ENCODE data around the gene ALG10.
"Not testable (repeated sequence)": the region's sequence is repeated elsewhere in the genome, so short reads cannot be mapped to it uniquely, and the experiment has no call there.

ALG10 gene, protein sequence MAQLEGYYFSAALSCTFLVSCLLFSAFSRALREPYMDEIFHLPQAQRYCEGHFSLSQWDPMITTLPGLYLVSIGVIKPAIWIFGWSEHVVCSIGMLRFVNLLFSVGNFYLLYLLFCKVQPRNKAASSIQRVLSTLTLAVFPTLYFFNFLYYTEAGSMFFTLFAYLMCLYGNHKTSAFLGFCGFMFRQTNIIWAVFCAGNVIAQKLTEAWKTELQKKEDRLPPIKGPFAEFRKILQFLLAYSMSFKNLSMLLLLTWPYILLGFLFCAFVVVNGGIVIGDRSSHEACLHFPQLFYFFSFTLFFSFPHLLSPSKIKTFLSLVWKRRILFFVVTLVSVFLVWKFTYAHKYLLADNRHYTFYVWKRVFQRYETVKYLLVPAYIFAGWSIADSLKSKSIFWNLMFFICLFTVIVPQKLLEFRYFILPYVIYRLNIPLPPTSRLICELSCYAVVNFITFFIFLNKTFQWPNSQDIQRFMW

DNA sequence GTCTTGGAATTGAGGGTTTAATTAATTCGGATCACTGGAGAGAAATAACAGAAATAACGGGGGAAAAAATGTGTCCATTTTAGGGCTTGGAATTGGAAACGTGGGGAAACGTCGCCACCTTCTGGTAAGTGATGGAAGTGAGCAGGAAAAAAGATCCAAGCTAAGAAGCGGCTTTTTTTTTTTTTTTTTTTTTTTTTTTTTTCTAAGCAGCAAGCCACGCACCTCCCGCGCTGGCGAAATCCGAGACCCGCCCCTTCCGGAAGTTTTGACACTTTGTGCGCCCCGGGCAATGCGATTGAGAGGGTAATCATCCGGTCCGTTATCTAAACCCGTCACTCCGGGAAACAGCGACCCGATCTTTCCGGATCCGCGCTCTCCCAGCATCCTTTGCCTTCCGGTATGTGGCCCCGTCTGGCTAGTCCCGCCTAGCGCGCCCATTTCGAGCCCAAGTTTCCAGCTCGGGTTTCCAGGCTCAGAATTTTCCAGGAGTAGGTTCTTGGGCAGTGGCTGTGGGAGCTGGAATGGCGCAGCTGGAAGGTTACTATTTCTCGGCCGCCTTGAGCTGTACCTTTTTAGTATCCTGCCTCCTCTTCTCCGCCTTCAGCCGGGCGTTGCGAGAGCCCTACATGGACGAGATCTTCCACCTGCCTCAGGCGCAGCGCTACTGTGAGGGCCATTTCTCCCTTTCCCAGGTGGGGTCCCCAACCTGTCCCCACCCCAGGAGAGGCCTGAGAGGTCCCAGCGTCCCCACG is at the start of gene ALG10:
ALG10 (plus strand) TSS at position 418 of the 752 bp plus-strand sequence; CDS start at position 522, 104 bp downstream.
- DNase-seq (ENCODE audit: insufficient read length, low spot score), result peak; percentile 36
- peak; percentile 91 for FAIRE-seq

DNA sequence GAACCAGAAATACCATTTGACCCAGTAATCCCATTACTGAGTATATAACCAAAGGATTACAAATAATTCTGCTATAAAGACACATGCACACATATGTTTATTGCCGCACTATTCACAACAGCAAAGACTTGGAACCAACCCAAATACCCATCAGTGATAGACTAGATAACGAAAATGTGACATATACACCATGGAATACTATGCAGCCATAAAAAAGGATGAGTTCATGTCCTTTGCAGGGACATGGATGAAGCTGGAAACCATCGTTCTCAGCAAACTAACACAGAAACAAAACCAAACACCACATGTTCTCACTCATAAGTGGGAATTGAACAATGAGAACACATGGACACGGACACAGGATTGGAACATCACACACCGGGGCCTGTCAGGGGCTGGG is 49.4 kb upstream of the ALG10 start:
- FAIRE-seq; DNase-seq (ENCODE audit: insufficient read length, low spot score): not testable (repeated sequence)

DNA sequence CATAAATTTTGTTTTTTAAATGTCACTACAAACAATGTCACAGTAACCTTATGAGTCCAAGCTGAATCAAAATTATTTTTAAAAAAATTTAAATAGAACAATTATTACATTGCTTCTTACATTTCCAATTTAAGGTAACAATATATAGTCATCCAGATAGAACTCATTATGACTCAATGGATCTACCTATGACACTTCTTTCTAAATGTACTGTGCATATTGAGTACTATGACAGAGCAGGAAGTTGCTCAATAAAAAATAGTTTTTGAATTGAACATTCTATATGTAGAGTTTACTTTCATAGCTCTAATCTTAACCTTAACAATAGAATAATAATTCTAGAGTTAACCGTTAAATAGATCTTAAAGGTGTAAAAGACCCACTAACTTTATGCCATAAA is 44.4 kb upstream of the ALG10 start:
- DNase-seq (ENCODE audit: insufficient read length, low spot score) (no peak), FAIRE-seq (no peak)

DNA sequence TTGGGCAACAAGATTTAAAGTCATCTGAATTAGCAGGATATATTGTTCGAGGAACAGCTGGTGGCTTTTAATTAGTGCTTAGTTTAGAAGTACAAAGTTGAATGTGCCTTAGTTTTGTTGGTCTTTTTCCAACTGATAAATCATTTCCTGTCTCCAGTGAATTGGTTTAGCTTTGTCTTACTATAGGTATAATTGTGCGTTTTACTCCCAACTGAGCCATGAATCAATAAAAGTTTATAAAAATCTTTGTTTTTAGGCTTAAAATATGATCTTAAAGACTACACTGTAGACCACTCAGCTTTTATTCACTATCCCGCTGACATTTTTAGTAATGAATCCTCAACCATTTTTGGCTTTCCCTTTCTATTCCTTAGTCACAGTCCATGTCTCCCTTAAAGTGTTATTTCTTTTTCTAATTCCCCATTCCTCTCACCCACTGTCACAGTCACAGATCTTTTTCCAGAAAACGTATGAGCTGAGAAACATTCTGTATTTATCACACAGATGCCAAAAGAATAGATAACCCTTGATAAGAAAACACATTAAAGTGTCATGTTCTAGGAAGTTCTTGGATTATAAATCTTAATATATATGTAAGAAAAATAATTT is 34.0 kb upstream of the ALG10 start:
- no peak for FAIRE-seq
- DNase-seq (ENCODE audit: insufficient read length, low spot score), result no peak

DNA sequence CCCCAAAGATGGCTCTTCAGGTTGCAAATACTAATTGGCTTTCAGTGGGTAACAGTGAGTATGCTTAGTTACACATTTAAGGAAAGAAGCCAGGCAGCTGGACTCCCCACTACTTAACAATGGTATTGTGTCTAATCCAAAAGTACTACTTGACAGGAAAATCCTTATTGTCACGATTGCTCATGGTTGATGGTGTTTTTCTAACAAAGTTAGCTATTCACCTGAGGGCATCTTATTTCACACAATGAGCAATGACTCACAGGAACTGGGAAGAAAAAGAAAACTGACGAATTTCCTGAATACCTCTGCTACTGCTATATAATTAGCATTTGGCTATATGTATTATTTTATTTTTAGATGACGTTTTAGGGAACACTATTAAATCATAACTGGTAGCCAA is 33.4 kb upstream of the ALG10 start:
- FAIRE-seq (no peak), DNase-seq (ENCODE audit: insufficient read length, low spot score) (no peak)

DNA sequence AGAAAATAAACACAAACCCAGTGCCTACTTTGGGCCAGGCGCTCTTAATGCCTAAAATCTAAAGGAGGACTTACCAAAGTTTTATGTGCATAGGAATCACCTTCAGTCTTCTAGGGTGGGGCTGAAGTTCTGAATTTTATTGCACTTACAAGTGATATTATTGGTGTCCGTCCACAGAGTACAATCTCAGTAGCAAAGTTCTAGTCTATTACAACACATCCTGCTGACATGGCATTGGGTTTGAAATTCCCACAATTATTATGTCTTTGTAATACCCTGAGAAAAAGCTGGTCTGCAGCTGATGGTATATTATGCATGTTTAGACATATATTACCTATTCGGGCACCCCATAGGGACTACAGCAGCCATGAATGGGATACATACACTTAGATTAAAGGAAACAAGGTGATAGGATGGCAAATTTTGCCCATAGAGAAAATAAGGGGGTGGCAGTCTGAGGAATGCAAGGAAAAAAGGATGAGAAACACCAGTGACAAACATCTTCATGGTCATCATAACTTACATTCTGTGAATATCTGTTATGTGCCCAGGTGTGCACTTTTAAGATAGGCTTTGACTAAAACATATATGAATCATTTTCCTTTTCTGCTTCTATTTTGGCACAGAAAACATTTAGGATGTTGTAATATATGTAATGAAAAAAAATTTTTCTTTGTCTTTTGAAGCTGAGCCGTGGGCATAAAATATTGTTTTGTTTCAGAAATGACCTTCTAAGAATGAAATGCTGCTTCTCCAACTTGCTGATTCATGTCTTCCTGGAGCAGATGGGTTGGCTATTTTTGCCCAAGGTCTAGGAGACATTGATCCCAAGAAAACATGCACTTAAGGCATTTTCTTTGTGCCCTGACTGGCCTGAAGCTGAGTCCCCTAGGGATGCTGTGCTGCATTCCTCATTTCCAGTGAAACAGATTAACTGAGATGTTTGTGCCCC is 27.2 kb upstream of the ALG10 start:
- FAIRE-seq (no peak), DNase-seq (ENCODE audit: insufficient read length, low spot score) (no peak)

DNA sequence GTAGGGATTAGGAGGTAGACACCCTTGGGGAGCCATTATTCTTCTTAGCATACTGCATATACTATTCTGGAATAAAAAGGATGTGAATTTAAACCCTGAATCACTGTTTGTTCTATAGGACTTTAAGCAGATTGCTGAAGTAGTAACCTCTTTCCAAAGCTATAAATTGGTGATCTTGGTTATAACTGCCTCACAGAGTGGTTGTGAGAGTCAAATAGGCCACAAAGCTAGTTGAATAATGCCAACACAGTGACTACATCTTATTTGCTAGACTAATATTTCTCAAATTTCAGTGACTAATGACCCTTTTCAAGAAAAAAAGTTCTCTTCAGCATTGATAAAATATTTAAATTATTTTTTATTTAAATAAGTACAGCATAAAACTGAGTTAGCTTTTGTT is 13.5 kb upstream of the ALG10 start:
- not testable (repeated sequence) for DNase-seq (ENCODE audit: insufficient read length, low spot score); FAIRE-seq

DNA sequence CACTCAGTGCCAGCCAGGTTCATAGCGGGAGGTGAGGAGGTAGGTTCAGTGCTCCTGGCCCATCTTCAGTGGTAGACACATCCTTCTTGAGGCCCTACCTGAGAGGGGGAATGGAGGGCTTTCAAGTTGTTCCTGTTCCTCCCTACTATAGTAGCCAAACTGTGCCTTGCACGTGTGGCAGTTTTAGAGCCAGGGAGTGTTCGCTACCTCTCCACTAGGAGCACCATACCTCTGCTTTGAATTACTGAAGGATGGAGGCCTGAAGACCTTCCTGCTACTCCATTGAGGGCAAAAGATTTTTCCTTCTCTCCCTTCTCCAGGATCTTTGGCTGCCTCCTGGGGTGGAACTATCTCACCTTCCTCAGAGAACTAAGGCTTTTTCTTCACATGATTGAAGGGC is 5.9 kb upstream of the ALG10 start:
- DNase-seq (ENCODE audit: insufficient read length, low spot score) (no peak), FAIRE-seq (no peak)

DNA sequence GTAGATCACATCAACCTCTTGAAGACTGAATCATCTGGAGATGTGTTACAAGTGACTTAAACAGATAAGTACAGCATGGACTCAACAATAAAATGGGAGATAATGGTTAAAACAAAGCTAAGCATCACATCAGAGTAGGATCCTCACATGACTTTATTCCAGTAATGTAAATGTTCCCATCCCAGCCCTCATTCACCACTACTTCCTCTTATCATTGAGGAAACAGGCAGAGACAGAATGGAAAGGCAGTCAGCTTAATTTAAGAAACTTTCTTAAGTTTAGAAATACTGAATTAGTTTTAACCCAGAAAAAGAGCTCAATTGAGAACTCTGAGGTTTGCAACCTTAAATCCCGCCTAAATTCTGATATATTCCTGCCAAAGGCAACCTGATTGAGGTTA is 1.2 kb upstream of the ALG10 start:
- DNase-seq (ENCODE audit: insufficient read length, low spot score) (no peak), FAIRE-seq (no peak)

DNA sequence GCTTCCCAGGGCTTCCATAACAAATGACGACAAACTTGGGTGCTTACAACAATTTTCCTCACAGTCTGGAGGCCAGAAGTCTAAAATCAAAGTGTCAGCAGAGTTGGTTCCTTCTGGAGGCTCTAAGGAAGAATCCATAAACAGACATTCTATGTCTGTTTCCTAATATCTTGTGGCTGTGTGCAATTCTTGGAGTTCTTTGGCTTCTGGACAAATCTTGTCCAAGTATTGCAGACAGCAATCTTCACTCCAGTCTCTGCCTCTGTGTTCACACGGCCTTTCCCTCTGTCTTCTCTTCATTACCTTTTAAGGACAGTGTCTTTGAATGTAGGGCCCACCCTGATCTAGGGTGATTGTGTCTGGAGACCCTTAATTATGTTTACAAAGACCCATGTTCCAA is 5.4 kb downstream of the ALG10 start:
- not testable (repeated sequence) for DNase-seq (ENCODE audit: insufficient read length, low spot score); FAIRE-seq

DNA sequence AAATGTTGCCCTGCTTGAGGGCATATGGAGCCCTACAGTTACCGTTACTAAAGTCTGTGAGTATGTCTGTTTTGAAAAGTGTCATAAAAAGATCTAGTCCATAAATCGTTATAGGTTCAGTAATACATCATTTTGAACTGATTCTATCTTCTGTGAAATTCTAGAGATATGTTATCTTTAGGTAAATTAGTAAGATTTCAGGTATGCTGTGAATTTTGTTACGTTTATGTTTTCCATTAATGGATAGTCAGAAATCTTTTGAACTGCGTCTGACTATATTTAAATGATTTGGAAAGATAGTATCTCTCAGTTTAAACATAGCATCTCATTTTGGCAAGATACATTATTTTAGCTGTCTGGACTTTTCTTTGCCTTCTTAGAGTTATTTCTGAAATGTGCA is 8.3 kb downstream of the ALG10 start:
- FAIRE-seq, result no peak
- no peak for DNase-seq (ENCODE audit: insufficient read length, low spot score)

DNA sequence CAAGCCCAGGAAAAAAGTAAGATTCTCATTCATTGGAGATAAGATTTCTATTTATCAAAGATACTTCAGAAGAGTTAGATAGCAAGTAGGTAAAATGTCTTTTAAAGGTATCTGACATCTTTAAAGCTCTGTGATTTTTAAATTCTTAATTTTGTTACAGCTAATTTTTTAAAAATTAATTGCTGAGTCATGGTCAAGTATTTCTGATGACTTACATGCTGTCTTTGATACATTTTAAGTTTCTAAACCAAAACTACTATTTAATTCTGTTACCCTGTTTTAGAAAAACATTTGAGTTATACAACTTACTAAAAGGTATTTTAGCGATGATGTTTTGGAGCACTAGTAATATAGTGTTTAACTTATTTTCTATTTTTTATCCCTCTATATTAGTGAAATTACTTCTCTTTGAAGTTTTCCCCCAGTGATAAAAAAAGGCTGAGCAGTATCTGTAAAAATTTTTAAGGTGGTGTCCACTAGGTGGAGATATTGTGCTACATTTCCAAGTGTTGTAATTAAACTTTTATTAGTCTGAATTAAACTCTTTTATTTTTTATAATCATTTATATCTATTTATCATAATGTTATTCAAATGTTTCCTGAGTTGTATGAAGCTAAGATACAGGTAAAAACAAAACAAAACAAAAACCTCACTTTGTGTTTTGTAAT is 11.5 kb downstream of the ALG10 start:
- DNase-seq (ENCODE audit: insufficient read length, low spot score), result no peak

DNA sequence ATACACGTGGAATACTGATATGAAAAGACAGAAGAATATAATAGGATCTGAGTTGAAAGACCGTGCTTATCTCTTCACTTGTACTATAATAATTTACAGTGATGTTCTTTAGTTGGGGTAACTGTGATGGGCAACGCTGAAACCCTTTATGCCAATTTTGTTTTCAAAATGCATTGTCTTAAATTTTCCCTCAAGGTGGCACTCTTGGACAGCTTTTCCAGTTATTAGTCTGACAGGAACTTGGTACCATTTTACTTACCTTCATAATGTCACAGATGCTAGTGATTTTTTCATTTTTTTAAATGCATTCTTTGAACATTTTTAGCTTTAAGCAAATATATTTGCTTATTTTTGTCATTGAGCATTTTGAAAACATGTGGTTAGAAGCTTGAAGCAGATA is 16.1 kb downstream of the ALG10 start:
- FAIRE-seq; DNase-seq (ENCODE audit: insufficient read length, low spot score): not testable (repeated sequence)

More for the DNA sequence above, 11.5 kb downstream of the ALG10 start:
- FAIRE-seq, result peak; percentile 53

DNA sequence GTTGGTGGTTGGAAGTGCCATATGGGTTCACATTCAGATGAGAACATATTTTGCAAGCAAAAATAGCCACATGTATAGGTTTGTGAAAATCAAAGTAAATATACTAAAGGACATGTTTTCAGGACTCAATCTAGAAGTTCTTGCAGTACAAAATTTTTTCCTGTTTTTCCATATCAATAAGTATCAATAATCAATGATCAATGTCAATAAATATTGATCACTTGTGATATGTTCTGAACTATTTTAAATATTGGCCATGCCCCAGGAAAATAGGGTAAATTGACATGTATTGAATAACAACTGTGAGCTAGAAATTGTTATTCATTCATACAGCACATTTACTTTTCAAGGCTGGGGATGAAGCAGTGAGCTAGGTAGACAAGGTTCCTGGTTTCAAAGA is 24.3 kb downstream of the ALG10 start:
- DNase-seq (ENCODE audit: insufficient read length, low spot score) (no peak), FAIRE-seq (no peak)

DNA sequence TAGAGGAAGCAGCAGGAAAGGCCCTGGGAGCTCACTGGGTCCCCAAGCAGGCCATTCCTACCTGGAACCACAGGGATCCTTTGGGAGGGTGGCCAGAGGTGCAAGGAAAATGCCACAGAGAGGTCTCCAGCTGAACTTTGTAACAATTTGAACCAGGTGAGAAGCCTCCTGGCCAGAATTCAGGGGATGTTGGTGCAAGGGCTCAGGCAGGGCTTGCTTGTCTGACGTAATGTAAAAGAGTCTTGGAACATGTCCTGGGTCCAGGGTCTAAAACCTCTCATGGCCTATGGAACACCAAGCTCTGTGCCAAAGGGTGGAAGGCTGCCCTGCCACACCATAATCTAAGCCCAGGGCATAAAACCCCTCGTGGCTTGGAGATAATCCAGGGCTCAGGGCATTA is 25.6 kb downstream of the ALG10 start:
- not testable (repeated sequence) for DNase-seq (ENCODE audit: insufficient read length, low spot score); FAIRE-seq

DNA sequence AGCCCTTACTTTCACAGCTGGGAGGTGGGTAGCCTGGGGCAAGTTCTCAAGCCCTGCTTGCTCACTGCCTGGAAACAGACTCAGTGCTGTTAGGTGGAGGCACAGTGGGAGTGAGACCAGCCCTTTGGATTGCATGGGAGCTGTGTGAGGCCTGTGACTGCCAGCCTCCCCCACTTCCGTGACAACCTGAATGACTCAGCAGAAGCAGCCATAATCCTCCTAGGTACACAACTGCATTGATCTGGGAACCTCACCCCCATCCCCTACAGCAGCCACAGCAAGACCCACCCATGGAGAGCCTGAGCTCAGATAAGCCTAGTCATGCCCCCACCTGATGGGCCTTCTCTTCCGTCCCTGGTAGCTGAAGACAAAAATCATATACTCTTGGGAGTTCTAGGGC is 26.4 kb downstream of the ALG10 start:
- FAIRE-seq (no peak), DNase-seq (ENCODE audit: insufficient read length, low spot score) (no peak)

DNA sequence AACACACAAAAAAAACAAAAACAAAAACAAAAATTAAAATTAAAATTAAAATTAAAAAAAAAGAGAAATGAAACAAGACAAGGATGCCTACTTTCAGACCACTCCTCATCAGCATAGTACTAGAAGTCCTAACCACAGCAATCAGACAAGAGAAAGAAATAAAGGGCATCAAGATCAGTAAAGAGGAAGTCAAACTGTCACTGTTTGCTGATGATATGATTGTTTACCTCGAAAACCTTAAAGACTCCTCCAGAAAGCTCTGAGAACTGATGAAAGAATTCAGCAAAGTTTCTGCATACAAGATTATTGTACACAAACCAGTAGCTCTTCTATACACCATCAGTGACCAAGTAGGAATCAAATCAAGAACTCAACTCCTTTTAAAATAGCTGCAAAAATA is 29.2 kb downstream of the ALG10 start:
- no peak for DNase-seq (ENCODE audit: insufficient read length, low spot score)
- no peak for FAIRE-seq

DNA sequence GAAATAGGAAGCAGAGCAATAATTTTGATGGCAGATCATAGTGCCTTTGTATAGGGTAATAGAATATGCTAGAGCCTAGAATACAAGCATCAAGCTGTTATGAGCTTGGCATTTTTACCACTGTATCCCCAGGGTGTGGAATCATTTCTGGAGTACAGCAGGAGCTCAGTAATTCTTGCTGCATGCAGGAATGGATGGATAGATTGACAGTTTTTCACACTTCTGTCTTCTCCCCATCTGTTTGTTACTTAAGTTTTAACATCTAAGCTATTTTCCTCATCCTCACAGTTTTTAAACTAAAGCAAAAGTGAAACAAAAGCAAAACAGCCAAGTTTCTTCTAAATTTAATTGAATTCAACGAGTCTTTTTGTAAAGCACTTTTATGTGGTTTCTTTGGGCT is 32.6 kb downstream of the ALG10 start:
- DNase-seq (ENCODE audit: insufficient read length, low spot score) (no peak), FAIRE-seq (peak; percentile 75)

All from GM19239 (cell line).